Neural progenitor cell (in vitro differentiated cells): ENCODE measurements around the gene OR2C1. TPM values are rescaled to one million over a fixed set of nuclear protein-coding genes. Genes with fewer than 3 reads are reported as not detected.
A peak's percentile ranks its signal among the peaks of the same experiment; 100 is the strongest.

Experiments used
- DNase-seq: peaks from one replicate; pipeline ENCODE4 v3.0.0-alpha.2; 2016; ENCODE audit warnings: low spot score
- H2AFZ ChIP-seq: fragments of 200-600 bp; sonication (generic); replicated peaks from 2 replicates; pipeline ENCODE4 v1.6.1; 2016; ENCODE audit warnings: antibody characterized with exemption
- H3F3A ChIP-seq: fragments of 200-600 bp; sonication (generic); 2 replicates; pipeline ENCODE4 v1.6.1; 2016; ENCODE audit warnings: antibody characterized with exemption, low read depth
- H3K27ac ChIP-seq: fragments of 200-600 bp; sonication (generic); 2 replicates; pipeline ENCODE4 v1.5.1; 2016; ENCODE audit warnings: mild to moderate bottlenecking
- H3K27me3 ChIP-seq: fragments of 200-600 bp; sonication (generic); 2 replicates; pipeline ENCODE4 v1.6.1; 2016; ENCODE audit warnings: mild to moderate bottlenecking, moderate library complexity
- H3K36me3 ChIP-seq: fragments of 200-600 bp; sonication (generic); 2 replicates; pipeline ENCODE4 v1.5.1; 2016
- H3K4me1 ChIP-seq: fragments of 200-600 bp; sonication (generic); 2 replicates; pipeline ENCODE4 v1.6.1; 2016; ENCODE audit warnings: mixed run types
- H3K4me2 ChIP-seq: fragments of 200-600 bp; sonication (generic); 2 replicates; pipeline ENCODE4 v1.6.1; 2016
- H3K4me3 ChIP-seq: fragments of 200-600 bp; sonication (generic); 2 replicates; pipeline ENCODE4 v1.5.1; 2016
- H3K79me2 ChIP-seq: fragments of 200-600 bp; sonication (generic); 2 replicates; pipeline ENCODE4 v1.6.1; 2016; ENCODE audit warnings: low read depth
- H3K9ac ChIP-seq: fragments of 200-600 bp; sonication (generic); 2 replicates; pipeline ENCODE4 v1.6.1; 2016
- H3K9me3 ChIP-seq: fragments of 200-600 bp; sonication (generic); 2 replicates; pipeline ENCODE4 v1.5.1; 2016; ENCODE audit warnings: low read depth
- H4K20me1 ChIP-seq: fragments of 200-600 bp; sonication (generic); 2 replicates; pipeline ENCODE4 v1.6.1; 2016; ENCODE audit warnings: low read depth
- H3K27ac Mint-ChIP-seq: 3 replicates; pipeline ENCODE4 v1.8.0; 2021; ENCODE audit warnings: mixed read lengths
- H3K27me3 Mint-ChIP-seq: 2 replicates; pipeline ENCODE4 v1.8.0; 2022; ENCODE audit warnings: low read depth, mild to moderate bottlenecking, inconsistent platforms, moderate library complexity, mixed read lengths; ENCODE audit not compliant: insufficient read depth
- H3K36me3 Mint-ChIP-seq: 3 replicates; pipeline ENCODE4 v1.8.0; 2021; ENCODE audit warnings: mixed read lengths
- H3K4me1 Mint-ChIP-seq: 3 replicates; pipeline ENCODE4 v1.8.0; 2021; ENCODE audit warnings: mixed read lengths
- H3K4me3 Mint-ChIP-seq: 3 replicates; pipeline ENCODE4 v1.8.0; 2021; ENCODE audit warnings: mild to moderate bottlenecking, moderate library complexity, mixed read lengths
- H3K9me3 Mint-ChIP-seq: 3 replicates; pipeline ENCODE4 v1.8.0; 2020; ENCODE audit warnings: mixed read lengths
- CTCF ChIP-seq: fragments of 200-600 bp; sonication (generic); IDR thresholded peaks from 2 replicates; pipeline ENCODE4 v1.5.1; 2017; ENCODE audit warnings: antibody characterized with exemption, mild to moderate bottlenecking
- EZH2 ChIP-seq: fragments of 200-600 bp; sonication (generic); IDR thresholded peaks from 2 replicates; pipeline ENCODE4 v1.6.1; 2017; ENCODE audit warnings: antibody characterized with exemption, mild to moderate bottlenecking, moderate library complexity
- EZH2phosphoT487 ChIP-seq: fragments of 200-600 bp; sonication (generic); IDR thresholded peaks from 2 replicates; pipeline ENCODE4 v1.6.1; 2017; ENCODE audit warnings: antibody characterized with exemption
- total RNA-seq: library from RNA; depleted of rRNA; stranded (reverse); fragments of >200 nt; gene quantifications from 2 replicates; pipeline ENCODE4 v1.2.3, GENCODE V29; 2015; ENCODE audit warnings: low replicate concordance

The OR2C1 gene
- not detected in 2 replicates for total RNA-seq

- Mint-ChIP-seq H3K4me1 (no peaks in the 10 kb centered on the region), H3K9me3 (peaks cover 5% of the 10 kb centered on the region), H3K36me3 (no peaks in the 10 kb centered on the region), H3K27ac (no peak within 1 kb of the TSS), H3K4me3 (no peak within 1 kb of the TSS), H3K27me3 (peaks cover 4% of the 10 kb centered on the region)
- Histone ChIP-seq H3K4me2 (no peak within 1 kb of the TSS), H3K79me2 (no peaks in the 10 kb centered on the region), H3F3A (no peaks in the 10 kb centered on the region), H4K20me1 (no peaks in the 10 kb centered on the region), H3K4me1 (no peaks in the 10 kb centered on the region), H3K9ac (no peak within 1 kb of the TSS), H2AFZ (no peak within 1 kb of the TSS), H3K27ac (no peak within 1 kb of the TSS), H3K9me3 (no peaks in the 10 kb centered on the region), H3K4me3 (no peak within 1 kb of the TSS), H3K27me3 (peaks cover 5% of the 10 kb centered on the region), H3K36me3 (no peaks in the 10 kb centered on the region)
- TF ChIP-seq CTCF: no peak
- TF ChIP-seq EZH2: no peak
- TF ChIP-seq EZH2phosphoT487: no peak
- no peak for DNase-seq
Observed at GRCh38 chr16:3355589-3355988, at the start of gene OR2C1. TSS of gene OR2C1 (plus strand) at chr16:3355889. CDS start at chr16:3355941, 52 bp downstream.

GRCh38 chr16:3306078-3306477 is 49.6 kb upstream of the OR2C1 start:
- Mint-ChIP-seq H3K36me3 (peaks cover 62% of the 10 kb centered on the region), H3K4me3 (peak overlapping the region; percentile 87), H3K4me1 (peaks cover 7% of the 10 kb centered on the region), H3K27me3 (peaks cover 3% of the 10 kb centered on the region), H3K9me3 (peaks cover 73% of the 10 kb centered on the region), H3K27ac (no peak overlapping the region)
- H4K20me1 ChIP-seq: no peaks in the 10 kb centered on the region
- peak overlapping the region; percentile 73 for H3K4me2 ChIP-seq
- peak overlapping the region; percentile 69 for H3K4me3 ChIP-seq
- peaks cover 22% of the 10 kb centered on the region for H3K79me2 ChIP-seq
- no peak overlapping the region for H3K9ac ChIP-seq
- peaks cover 39% of the 10 kb centered on the region for H3K9me3 ChIP-seq
- peaks cover 4% of the 10 kb centered on the region for H3K4me1 ChIP-seq
- no peak overlapping the region for H3K27ac ChIP-seq
- TF ChIP-seq EZH2 (no peak), CTCF (no peak), EZH2phosphoT487 (no peak)
- peaks cover 35% of the 10 kb centered on the region for H3K36me3 ChIP-seq
- H2AFZ ChIP-seq: no peak overlapping the region
- DNase-seq: no peak
- peaks cover 5% of the 10 kb centered on the region for H3K27me3 ChIP-seq
- H3F3A ChIP-seq: peaks cover 13% of the 10 kb centered on the region

- peaks cover 2% of the 10 kb centered on the region for H3K27me3 Mint-ChIP-seq
- no peaks in the 10 kb centered on the region for H3K4me1 Mint-ChIP-seq
- peaks cover 92% of the 10 kb centered on the region for H3K9me3 Mint-ChIP-seq
Observed at GRCh38 chr16:3311496-3311895, 44.2 kb upstream of the OR2C1 start.

More at GRCh38 chr16:3311496-3311895, 44.2 kb upstream of the OR2C1 start:
- no peaks in the 10 kb centered on the region for H3F3A ChIP-seq
- no peaks in the 10 kb centered on the region for H4K20me1 ChIP-seq
- H3K27me3 ChIP-seq: no peaks in the 10 kb centered on the region
- Mint-ChIP-seq H3K4me3 (no peak overlapping the region), H3K36me3 (peaks cover 88% of the 10 kb centered on the region), H3K27ac (no peak overlapping the region)
- TF ChIP-seq EZH2 (no peak), EZH2phosphoT487 (no peak), CTCF (no peak)
- peaks cover 15% of the 10 kb centered on the region for H3K79me2 ChIP-seq
- no peak overlapping the region for H3K9ac ChIP-seq
- no peaks in the 10 kb centered on the region for H3K4me1 ChIP-seq
- no peak overlapping the region for H3K4me3 ChIP-seq
- no peak for DNase-seq
- H2AFZ ChIP-seq: no peak overlapping the region
- no peak overlapping the region for H3K4me2 ChIP-seq
- H3K27ac ChIP-seq: no peak overlapping the region
- H3K36me3 ChIP-seq: peaks cover 54% of the 10 kb centered on the region
- peaks cover 31% of the 10 kb centered on the region for H3K9me3 ChIP-seq
